Measurements from ENCODE around the gene TMCC1. TPM values are rescaled to one million over a fixed set of nuclear protein-coding genes. Genes with fewer than 3 reads are reported as not detected.

TMCC1 gene
- total and polyA plus RNA-seq, 4 donors: 10.2 to 60.0 (median 11.0) TPM

DNA sequence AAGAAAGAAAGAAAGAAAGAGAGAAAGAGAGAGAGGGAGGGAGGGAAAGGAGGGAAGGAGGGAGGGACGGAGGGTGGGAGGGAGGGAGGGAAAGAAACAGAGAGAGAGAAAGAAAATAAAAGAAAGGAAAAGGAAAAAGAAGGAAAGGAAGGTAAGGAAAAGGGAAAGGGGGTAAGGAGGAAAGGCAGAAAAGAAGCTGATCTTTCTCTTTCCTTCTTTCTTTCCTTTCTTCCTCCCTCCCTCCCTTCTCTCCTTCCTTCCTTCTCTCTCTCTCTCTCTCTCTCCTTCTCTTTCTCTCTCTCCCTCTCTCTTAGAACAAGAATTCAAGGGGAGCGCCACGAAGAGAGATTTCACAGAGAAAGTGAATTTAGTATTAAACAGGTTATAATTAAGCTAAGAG is 25.8 kb upstream of the TMCC1 start:
- peaks cover 12 to 25% (median 22%) of the 10 kb centered on the region in 4 donors for H3K9me3 ChIP-seq (ENCODE audit: control insufficient read depth in 4 of 4, low read length in 3 of 4)
- no peak overlapping the region for H3K9ac ChIP-seq (ENCODE audit: low read depth in 1 of 2, low read length in 2 of 2)
- no peak for DNase-seq (ENCODE audit: low spot score)
- H3K36me3 ChIP-seq (ENCODE audit: control insufficient read depth in 4 of 4, insufficient read depth in 3 of 4, low read depth in 1 of 4, low read length in 3 of 4): no peaks in the 10 kb centered on the region
- H3K27me3 ChIP-seq (ENCODE audit: control insufficient read depth in 4 of 4, insufficient read depth in 4 of 4, low read length in 3 of 4): no peaks in the 10 kb centered on the region
- no peaks in the 10 kb centered on the region for H3K4me1 ChIP-seq (ENCODE audit: control insufficient read depth in 4 of 4, insufficient read depth in 4 of 4, low read length in 3 of 4)
- H3K4me3 ChIP-seq (ENCODE audit: low read depth in 1 of 3, low read length in 3 of 3): no peak overlapping the region
- H3K27ac ChIP-seq (ENCODE audit: low read depth in 1 of 2, low read length in 2 of 2): no peak overlapping the region
- WGBS: 89% methylated on average over 3 of the region's 3 CpGs
- TF ChIP-seq, protein P1, sequence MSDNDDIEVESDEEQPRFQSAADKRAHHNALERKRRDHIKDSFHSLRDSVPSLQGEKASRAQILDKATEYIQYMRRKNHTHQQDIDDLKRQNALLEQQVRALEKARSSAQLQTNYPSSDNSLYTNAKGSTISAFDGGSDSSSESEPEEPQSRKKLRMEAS (IDR thresholded peaks at IDR 0.05): no peak
- TF ChIP-seq, protein P2, sequence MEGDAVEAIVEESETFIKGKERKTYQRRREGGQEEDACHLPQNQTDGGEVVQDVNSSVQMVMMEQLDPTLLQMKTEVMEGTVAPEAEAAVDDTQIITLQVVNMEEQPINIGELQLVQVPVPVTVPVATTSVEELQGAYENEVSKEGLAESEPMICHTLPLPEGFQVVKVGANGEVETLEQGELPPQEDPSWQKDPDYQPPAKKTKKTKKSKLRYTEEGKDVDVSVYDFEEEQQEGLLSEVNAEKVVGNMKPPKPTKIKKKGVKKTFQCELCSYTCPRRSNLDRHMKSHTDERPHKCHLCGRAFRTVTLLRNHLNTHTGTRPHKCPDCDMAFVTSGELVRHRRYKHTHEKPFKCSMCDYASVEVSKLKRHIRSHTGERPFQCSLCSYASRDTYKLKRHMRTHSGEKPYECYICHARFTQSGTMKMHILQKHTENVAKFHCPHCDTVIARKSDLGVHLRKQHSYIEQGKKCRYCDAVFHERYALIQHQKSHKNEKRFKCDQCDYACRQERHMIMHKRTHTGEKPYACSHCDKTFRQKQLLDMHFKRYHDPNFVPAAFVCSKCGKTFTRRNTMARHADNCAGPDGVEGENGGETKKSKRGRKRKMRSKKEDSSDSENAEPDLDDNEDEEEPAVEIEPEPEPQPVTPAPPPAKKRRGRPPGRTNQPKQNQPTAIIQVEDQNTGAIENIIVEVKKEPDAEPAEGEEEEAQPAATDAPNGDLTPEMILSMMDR (IDR thresholded peaks at IDR 0.05; ENCODE audit: low read depth, low read length, missing input control): no peak
- TF ChIP-seq, protein P3, sequence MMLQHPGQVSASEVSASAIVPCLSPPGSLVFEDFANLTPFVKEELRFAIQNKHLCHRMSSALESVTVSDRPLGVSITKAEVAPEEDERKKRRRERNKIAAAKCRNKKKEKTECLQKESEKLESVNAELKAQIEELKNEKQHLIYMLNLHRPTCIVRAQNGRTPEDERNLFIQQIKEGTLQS (IDR thresholded peaks at IDR 0.05): no peak
- TF ChIP-seq TAF1 (conservative IDR thresholded peaks at IDR 0.05) (no peak), GABPA (IDR thresholded peaks at IDR 0.05 in 1 of 2, conservative IDR thresholded peaks at IDR 0.05 in 1 of 2) (no peak), YY1 (IDR thresholded peaks at IDR 0.05) (no peak), RXRA (IDR thresholded peaks at IDR 0.05) (no peak), RAD21 (IDR thresholded peaks at IDR 0.05) (no peak), SP1 (IDR thresholded peaks at IDR 0.05) (no peak)
- TF ChIP-seq, protein P4, sequence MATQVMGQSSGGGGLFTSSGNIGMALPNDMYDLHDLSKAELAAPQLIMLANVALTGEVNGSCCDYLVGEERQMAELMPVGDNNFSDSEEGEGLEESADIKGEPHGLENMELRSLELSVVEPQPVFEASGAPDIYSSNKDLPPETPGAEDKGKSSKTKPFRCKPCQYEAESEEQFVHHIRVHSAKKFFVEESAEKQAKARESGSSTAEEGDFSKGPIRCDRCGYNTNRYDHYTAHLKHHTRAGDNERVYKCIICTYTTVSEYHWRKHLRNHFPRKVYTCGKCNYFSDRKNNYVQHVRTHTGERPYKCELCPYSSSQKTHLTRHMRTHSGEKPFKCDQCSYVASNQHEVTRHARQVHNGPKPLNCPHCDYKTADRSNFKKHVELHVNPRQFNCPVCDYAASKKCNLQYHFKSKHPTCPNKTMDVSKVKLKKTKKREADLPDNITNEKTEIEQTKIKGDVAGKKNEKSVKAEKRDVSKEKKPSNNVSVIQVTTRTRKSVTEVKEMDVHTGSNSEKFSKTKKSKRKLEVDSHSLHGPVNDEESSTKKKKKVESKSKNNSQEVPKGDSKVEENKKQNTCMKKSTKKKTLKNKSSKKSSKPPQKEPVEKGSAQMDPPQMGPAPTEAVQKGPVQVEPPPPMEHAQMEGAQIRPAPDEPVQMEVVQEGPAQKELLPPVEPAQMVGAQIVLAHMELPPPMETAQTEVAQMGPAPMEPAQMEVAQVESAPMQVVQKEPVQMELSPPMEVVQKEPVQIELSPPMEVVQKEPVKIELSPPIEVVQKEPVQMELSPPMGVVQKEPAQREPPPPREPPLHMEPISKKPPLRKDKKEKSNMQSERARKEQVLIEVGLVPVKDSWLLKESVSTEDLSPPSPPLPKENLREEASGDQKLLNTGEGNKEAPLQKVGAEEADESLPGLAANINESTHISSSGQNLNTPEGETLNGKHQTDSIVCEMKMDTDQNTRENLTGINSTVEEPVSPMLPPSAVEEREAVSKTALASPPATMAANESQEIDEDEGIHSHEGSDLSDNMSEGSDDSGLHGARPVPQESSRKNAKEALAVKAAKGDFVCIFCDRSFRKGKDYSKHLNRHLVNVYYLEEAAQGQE (IDR thresholded peaks at IDR 0.05): no peak

DNA sequence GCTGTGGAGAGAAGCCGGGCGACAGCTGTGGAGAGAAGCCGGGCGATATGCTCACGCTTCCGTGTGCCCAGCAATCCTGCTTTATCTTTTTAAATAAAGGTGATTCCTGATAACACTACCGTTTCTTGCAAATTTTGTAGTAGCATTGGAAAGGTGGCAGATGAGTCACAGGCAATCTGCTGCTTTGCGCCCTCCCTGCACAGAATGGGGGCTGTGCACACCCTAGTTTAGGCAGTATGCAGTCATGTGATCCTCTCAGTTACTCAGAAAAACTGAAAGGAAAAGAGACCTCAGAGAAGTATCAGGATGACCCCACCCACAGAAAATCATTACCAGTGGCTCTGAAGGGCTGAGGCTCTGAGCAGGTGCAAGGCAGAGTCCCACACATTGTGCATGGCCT is 24.9 kb upstream of the TMCC1 start:
- WGBS: 95% methylated on average over 8 of the region's 8 CpGs
- TF ChIP-seq YY1 (IDR thresholded peaks at IDR 0.05) (no peak), HNF4A (conservative IDR thresholded peaks at IDR 0.05) (no peak), GABPA (IDR thresholded peaks at IDR 0.05 in 1 of 2, conservative IDR thresholded peaks at IDR 0.05 in 1 of 2) (no peak), RXRA (IDR thresholded peaks at IDR 0.05) (no peak), FOXA1 (IDR thresholded peaks at IDR 0.05) (no peak), NR2F2 (IDR thresholded peaks at IDR 0.05) (no peak)
- TF ChIP-seq, protein P5, sequence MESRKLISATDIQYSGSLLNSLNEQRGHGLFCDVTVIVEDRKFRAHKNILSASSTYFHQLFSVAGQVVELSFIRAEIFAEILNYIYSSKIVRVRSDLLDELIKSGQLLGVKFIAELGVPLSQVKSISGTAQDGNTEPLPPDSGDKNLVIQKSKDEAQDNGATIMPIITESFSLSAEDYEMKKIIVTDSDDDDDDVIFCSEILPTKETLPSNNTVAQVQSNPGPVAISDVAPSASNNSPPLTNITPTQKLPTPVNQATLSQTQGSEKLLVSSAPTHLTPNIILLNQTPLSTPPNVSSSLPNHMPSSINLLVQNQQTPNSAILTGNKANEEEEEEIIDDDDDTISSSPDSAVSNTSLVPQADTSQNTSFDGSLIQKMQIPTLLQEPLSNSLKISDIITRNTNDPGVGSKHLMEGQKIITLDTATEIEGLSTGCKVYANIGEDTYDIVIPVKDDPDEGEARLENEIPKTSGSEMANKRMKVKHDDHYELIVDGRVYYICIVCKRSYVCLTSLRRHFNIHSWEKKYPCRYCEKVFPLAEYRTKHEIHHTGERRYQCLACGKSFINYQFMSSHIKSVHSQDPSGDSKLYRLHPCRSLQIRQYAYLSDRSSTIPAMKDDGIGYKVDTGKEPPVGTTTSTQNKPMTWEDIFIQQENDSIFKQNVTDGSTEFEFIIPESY (IDR thresholded peaks at IDR 0.05): no peak
- TF ChIP-seq, protein P1 (IDR thresholded peaks at IDR 0.05): no peak
- TF ChIP-seq, protein P4 (IDR thresholded peaks at IDR 0.05): no peak
- H3K9me3 ChIP-seq (ENCODE audit: control insufficient read depth in 4 of 4, low read length in 3 of 4): peaks cover 12 to 25% (median 22%) of the 10 kb centered on the region in 4 donors
- no peaks in the 10 kb centered on the region for H3K36me3 ChIP-seq (ENCODE audit: control insufficient read depth in 4 of 4, insufficient read depth in 3 of 4, low read depth in 1 of 4, low read length in 3 of 4)
- no peak overlapping the region for H3K27ac ChIP-seq (ENCODE audit: low read depth in 1 of 2, low read length in 2 of 2)
- no peak overlapping the region for H3K9ac ChIP-seq (ENCODE audit: low read depth in 1 of 2, low read length in 2 of 2)
- H3K4me3 ChIP-seq (ENCODE audit: low read depth in 1 of 3, low read length in 3 of 3): peak overlapping the region in 1 of 3 donors; percentile 3
- no peaks in the 10 kb centered on the region for H3K27me3 ChIP-seq (ENCODE audit: control insufficient read depth in 4 of 4, insufficient read depth in 4 of 4, low read length in 3 of 4)
- no peaks in the 10 kb centered on the region for H3K4me1 ChIP-seq (ENCODE audit: control insufficient read depth in 4 of 4, insufficient read depth in 4 of 4, low read length in 3 of 4)
- no peak for DNase-seq (ENCODE audit: low spot score)

Measured in liver (tissue), 9 donors.